GM23338 (cell line): Measurements from ENCODE around the gene KCNQ5. TPM values are rescaled to one million over a fixed set of nuclear protein-coding genes. Genes with fewer than 3 reads are reported as not detected.
A peak's percentile ranks its signal among the peaks of the same experiment; 100 is the strongest.

Source experiments
- ATAC-seq: fragments of 200-7000 bp; cut with Tn5 transposase; 3 replicates; pipeline ENCODE4 v1.9.1; 2020
- DNase-seq: peaks from one replicate; pipeline ENCODE4 v3.0.0-alpha.2; 2015; ENCODE audit warnings: low spot score
- H2AFZ ChIP-seq: fragments of 200-600 bp; sonication (generic); 2 replicates; pipeline ENCODE4 v1.8.0; 2016; ENCODE audit warnings: antibody characterized with exemption, mild to moderate bottlenecking, moderate library complexity
- H3F3A ChIP-seq: fragments of 200-600 bp; sonication (generic); replicated peaks from 2 replicates; pipeline ENCODE4 v1.8.0; 2017; ENCODE audit warnings: antibody characterized with exemption, mixed run types, low read depth
- H3K27ac ChIP-seq: fragments of 200-600 bp; sonication (generic); 2 replicates; pipeline ENCODE4 v1.6.1; 2016; ENCODE audit warnings: low read depth
- H3K27me3 ChIP-seq: fragments of 200-600 bp; sonication (generic); 2 replicates; pipeline ENCODE4 v1.8.0; 2016; ENCODE audit warnings: mild to moderate bottlenecking, mixed run types, moderate library complexity; ENCODE audit not compliant: insufficient read depth
- H3K36me3 ChIP-seq: fragments of 200-600 bp; sonication (generic); 2 replicates; pipeline ENCODE4 v1.8.0; 2016; ENCODE audit warnings: mild to moderate bottlenecking; ENCODE audit not compliant: insufficient read depth
- H3K4me1 ChIP-seq: fragments of 200-600 bp; sonication (generic); 2 replicates; pipeline ENCODE4 v1.8.0; 2016; ENCODE audit warnings: mild to moderate bottlenecking, moderate library complexity; ENCODE audit not compliant: insufficient read depth
- H3K4me2 ChIP-seq: fragments of 200-600 bp; sonication (generic); 2 replicates; pipeline ENCODE4 v1.7.1; 2017; ENCODE audit warnings: mixed run types
- H3K4me3 ChIP-seq: fragments of 200-600 bp; sonication (generic); 2 replicates; pipeline ENCODE4 v1.6.1; 2016; ENCODE audit warnings: mixed run types
- H3K79me2 ChIP-seq: fragments of 200-600 bp; sonication (generic); replicated peaks from 2 replicates; pipeline ENCODE4 v1.8.0; 2017; ENCODE audit warnings: mild to moderate bottlenecking; ENCODE audit not compliant: insufficient read depth
- H3K9me2 ChIP-seq: fragments of 200-600 bp; sonication (generic); 2 replicates; pipeline ENCODE4 v1.8.0; 2017; ENCODE audit not compliant: insufficient read depth
- H4K20me1 ChIP-seq: fragments of 200-600 bp; sonication (generic); replicated peaks from 2 replicates; pipeline ENCODE4 v1.8.0; 2017; ENCODE audit warnings: mild to moderate bottlenecking; ENCODE audit not compliant: insufficient read depth
- H3K27ac Mint-ChIP-seq: 2 replicates; pipeline ENCODE4 v1.8.0; 2020; ENCODE audit warnings: inconsistent platforms, mild to moderate bottlenecking, moderate library complexity, mixed read lengths
- H3K27me3 Mint-ChIP-seq: 3 replicates; pipeline ENCODE4 v1.8.0; 2022; ENCODE audit warnings: low read depth, mild to moderate bottlenecking, moderate library complexity, mixed read lengths, inconsistent platforms; ENCODE audit not compliant: insufficient read depth, poor library complexity
- H3K36me3 Mint-ChIP-seq: 3 replicates; pipeline ENCODE4 v1.8.0; 2021; ENCODE audit warnings: low read depth, mild to moderate bottlenecking, inconsistent platforms, moderate library complexity, mixed read lengths
- H3K4me1 Mint-ChIP-seq: 3 replicates; pipeline ENCODE4 v1.8.0; 2020; ENCODE audit warnings: mild to moderate bottlenecking, inconsistent platforms, mixed read lengths
- H3K4me3 Mint-ChIP-seq: 3 replicates; pipeline ENCODE4 v1.8.0; 2021; ENCODE audit warnings: moderate library complexity, mild to moderate bottlenecking, inconsistent platforms, mixed read lengths
- H3K9me3 Mint-ChIP-seq: 3 replicates; pipeline ENCODE4 v1.8.0; 2020; ENCODE audit warnings: moderate library complexity, mild to moderate bottlenecking, inconsistent platforms, mixed read lengths
- CREB1 ChIP-seq: fragments of 250-450 bp; sonication (Bioruptor Pico); IDR thresholded peaks from 2 replicates; pipeline ENCODE4 v1.5.0; 2020; ENCODE audit warnings: low read depth, mild to moderate bottlenecking, moderate library complexity
- EZH2 ChIP-seq: fragments of 200-600 bp; sonication (generic); IDR thresholded peaks from one replicate; pipeline ENCODE4 v1.8.0; 2017; ENCODE audit warnings: antibody characterized with exemption, mild to moderate bottlenecking, low read depth; ENCODE audit not compliant: unreplicated experiment
- EZH2phosphoT487 ChIP-seq: fragments of 200-600 bp; sonication (generic); IDR thresholded peaks from one replicate; pipeline ENCODE4 v1.8.1; 2018; ENCODE audit warnings: antibody characterized with exemption; ENCODE audit not compliant: unreplicated experiment
- STAT1 ChIP-seq: IDR thresholded peaks from one replicate; pipeline ENCODE4 v1.6.1; 2016; ENCODE audit warnings: antibody characterized with exemption; ENCODE audit not compliant: unreplicated experiment
- ZNF331 ChIP-seq: fragments of 250-450 bp; sonication (Bioruptor Pico); IDR thresholded peaks from 2 replicates; pipeline ENCODE4 v1.5.0; 2020; ENCODE audit warnings: low read depth, mild to moderate bottlenecking, moderate library complexity
- ZNF462 ChIP-seq: fragments of 250-450 bp; sonication (Bioruptor Pico); IDR thresholded peaks from 2 replicates; pipeline ENCODE4 v1.5.0; 2020; ENCODE audit warnings: mild to moderate bottlenecking, moderate library complexity
- polyA plus RNA-seq: library from polyadenylated mRNA; unstranded; fragments of >200 nt; fragmentation: Nextera tagmentation; extraction: Ambion mirVana; gene quantifications from 2 replicates; pipeline ENCODE4 v1.2.1, GENCODE V29; 2016
- total RNA-seq: library from RNA; depleted of rRNA; stranded (reverse); fragments of >200 nt; shearing (Covaris generic); gene quantifications from 2 replicates; pipeline ENCODE4 v1.2.3, GENCODE V29; 2014
- TF ChIP-seq, protein P1 (sequence below): IDR thresholded peaks from one replicate; pipeline ENCODE4 v1.6.1; 2018; ENCODE audit warnings: antibody characterized with exemption; ENCODE audit not compliant: unreplicated experiment
- TF ChIP-seq, protein P2 (sequence below): IDR thresholded peaks from 2 replicates; pipeline ENCODE4 v1.6.1; 2016; ENCODE audit warnings: antibody characterized with exemption

KCNQ5 gene
- total and polyA plus RNA-seq, 2 experiments from 2014 or later, result 0.68 to 0.87 TPM

DNA sequence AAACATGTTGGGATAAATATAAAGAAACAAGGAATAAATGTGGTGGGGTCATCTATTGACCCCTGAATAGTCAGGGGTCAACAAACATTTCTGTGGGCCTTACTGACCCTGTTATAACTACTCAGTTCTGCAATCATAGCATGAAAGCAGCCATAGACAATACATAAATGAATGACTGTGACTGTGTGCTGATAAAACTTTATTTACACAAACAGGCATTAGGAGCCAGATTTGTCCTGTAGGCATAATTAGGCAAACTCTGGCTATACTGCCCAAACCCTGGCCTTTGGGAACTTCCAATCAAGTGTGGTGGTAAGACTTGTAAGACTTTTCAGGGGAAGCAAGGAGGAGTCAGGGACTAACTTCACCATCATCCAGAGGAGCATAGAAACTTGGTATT is 380.7 kb downstream of the KCNQ5 start (continued):
- no peak for TF ChIP-seq ZNF462 (CRISPR knock-in tag)
- no peak for TF ChIP-seq ZNF331 (CRISPR knock-in tag)
- TF ChIP-seq, protein P1, sequence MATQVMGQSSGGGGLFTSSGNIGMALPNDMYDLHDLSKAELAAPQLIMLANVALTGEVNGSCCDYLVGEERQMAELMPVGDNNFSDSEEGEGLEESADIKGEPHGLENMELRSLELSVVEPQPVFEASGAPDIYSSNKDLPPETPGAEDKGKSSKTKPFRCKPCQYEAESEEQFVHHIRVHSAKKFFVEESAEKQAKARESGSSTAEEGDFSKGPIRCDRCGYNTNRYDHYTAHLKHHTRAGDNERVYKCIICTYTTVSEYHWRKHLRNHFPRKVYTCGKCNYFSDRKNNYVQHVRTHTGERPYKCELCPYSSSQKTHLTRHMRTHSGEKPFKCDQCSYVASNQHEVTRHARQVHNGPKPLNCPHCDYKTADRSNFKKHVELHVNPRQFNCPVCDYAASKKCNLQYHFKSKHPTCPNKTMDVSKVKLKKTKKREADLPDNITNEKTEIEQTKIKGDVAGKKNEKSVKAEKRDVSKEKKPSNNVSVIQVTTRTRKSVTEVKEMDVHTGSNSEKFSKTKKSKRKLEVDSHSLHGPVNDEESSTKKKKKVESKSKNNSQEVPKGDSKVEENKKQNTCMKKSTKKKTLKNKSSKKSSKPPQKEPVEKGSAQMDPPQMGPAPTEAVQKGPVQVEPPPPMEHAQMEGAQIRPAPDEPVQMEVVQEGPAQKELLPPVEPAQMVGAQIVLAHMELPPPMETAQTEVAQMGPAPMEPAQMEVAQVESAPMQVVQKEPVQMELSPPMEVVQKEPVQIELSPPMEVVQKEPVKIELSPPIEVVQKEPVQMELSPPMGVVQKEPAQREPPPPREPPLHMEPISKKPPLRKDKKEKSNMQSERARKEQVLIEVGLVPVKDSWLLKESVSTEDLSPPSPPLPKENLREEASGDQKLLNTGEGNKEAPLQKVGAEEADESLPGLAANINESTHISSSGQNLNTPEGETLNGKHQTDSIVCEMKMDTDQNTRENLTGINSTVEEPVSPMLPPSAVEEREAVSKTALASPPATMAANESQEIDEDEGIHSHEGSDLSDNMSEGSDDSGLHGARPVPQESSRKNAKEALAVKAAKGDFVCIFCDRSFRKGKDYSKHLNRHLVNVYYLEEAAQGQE, result no peak
- no peak for TF ChIP-seq EZH2phosphoT487
- TF ChIP-seq EZH2, result no peak

- H3F3A ChIP-seq, result no peaks in the 10 kb centered on the region
- no peaks in the 10 kb centered on the region for H3K4me1 ChIP-seq
- Mint-ChIP-seq H3K4me3 (no peak overlapping the region), H3K4me1 (peaks cover 7% of the 10 kb centered on the region; the same call in 2 of the 3 replicates), H3K36me3 (no peaks in the 10 kb centered on the region), H3K27me3 (no peaks in the 10 kb centered on the region), H3K27ac (no peak overlapping the region), H3K9me3 (no peaks in the 10 kb centered on the region)
- H2AFZ ChIP-seq, result no peak overlapping the region
- no peak overlapping the region for H3K4me2 ChIP-seq
- DNase-seq (peak; percentile 3), ATAC-seq (no peak)
- no peak overlapping the region for H3K4me3 ChIP-seq
- no peaks in the 10 kb centered on the region for H3K9me2 ChIP-seq
- H3K27ac ChIP-seq, result no peak overlapping the region
- H3K36me3 ChIP-seq, result no peaks in the 10 kb centered on the region
- no peaks in the 10 kb centered on the region for H4K20me1 ChIP-seq
- no peaks in the 10 kb centered on the region for H3K79me2 ChIP-seq
- no peaks in the 10 kb centered on the region for H3K27me3 ChIP-seq
- TF ChIP-seq, protein P1, result no peak
- TF ChIP-seq CREB1 (CRISPR knock-in tag) (no peak), STAT1 (no peak)
- TF ChIP-seq, protein P2, sequence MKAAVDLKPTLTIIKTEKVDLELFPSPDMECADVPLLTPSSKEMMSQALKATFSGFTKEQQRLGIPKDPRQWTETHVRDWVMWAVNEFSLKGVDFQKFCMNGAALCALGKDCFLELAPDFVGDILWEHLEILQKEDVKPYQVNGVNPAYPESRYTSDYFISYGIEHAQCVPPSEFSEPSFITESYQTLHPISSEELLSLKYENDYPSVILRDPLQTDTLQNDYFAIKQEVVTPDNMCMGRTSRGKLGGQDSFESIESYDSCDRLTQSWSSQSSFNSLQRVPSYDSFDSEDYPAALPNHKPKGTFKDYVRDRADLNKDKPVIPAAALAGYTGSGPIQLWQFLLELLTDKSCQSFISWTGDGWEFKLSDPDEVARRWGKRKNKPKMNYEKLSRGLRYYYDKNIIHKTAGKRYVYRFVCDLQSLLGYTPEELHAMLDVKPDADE, result no peak
These were observed 381.4 kb downstream of the KCNQ5 start for GRCh38 chr6:73003302-73003701.
